RWPE2 (cell line): ENCODE data around the gene KIF3B.
"Not testable (repeated sequence)": the region's sequence is repeated elsewhere in the genome, so short reads cannot be mapped to it uniquely, and the experiment has no call there.

ENCODE experiments used
- ATAC-seq: fragments of 200-7000 bp; cut with Tn5 transposase; 3 replicates; pipeline ENCODE4 v1.9.1; 2021; ENCODE audit warnings: low read depth
- DNase-seq: peaks from one replicate; pipeline ENCODE4 v3.0.0-alpha.2; 2020; ENCODE audit warnings: low spot score
- H3K27ac ChIP-seq: fragments of 450-650 bp; 2 replicates; pipeline ENCODE4 v1.5.1; 2017; ENCODE audit warnings: mild to moderate bottlenecking; ENCODE audit not compliant: poor library complexity, severe bottlenecking
- H3K27me3 ChIP-seq: fragments of 250-450 bp; sonication (Bioruptor Pico); 2 replicates; pipeline ENCODE4 v1.5.1; 2021; ENCODE audit warnings: mild to moderate bottlenecking, moderate library complexity; ENCODE audit not compliant: insufficient read depth, poor library complexity, severe bottlenecking
- H3K36me3 ChIP-seq: fragments of 250-450 bp; sonication (Bioruptor Pico); 2 replicates; pipeline ENCODE4 v1.5.1; 2020; ENCODE audit warnings: low read depth, mild to moderate bottlenecking, moderate library complexity
- H3K4me1 ChIP-seq: fragments of 250-450 bp; sonication (Bioruptor Pico); 2 replicates; pipeline ENCODE4 v1.5.1; 2021; ENCODE audit warnings: mild to moderate bottlenecking, moderate library complexity; ENCODE audit not compliant: insufficient read depth, poor library complexity, severe bottlenecking
- H3K4me3 ChIP-seq: fragments of 250-450 bp; sonication (Bioruptor Pico); 2 replicates; pipeline ENCODE4 v1.5.1; 2021; ENCODE audit warnings: mild to moderate bottlenecking, moderate library complexity; ENCODE audit not compliant: severe bottlenecking
- H3K9me3 ChIP-seq: fragments of 250-450 bp; sonication (Bioruptor Pico); 2 replicates; pipeline ENCODE4 v1.5.1; 2021; ENCODE audit warnings: mild to moderate bottlenecking, moderate library complexity; ENCODE audit not compliant: severe bottlenecking
- TF ChIP-seq, protein P1 (sequence below): fragments of 450-650 bp; IDR thresholded peaks from one replicate; pipeline ENCODE4 v1.5.1; 2017; ENCODE audit warnings: mild to moderate bottlenecking, moderate library complexity; ENCODE audit not compliant: poor library complexity, severe bottlenecking

Gene KIF3B

DNA sequence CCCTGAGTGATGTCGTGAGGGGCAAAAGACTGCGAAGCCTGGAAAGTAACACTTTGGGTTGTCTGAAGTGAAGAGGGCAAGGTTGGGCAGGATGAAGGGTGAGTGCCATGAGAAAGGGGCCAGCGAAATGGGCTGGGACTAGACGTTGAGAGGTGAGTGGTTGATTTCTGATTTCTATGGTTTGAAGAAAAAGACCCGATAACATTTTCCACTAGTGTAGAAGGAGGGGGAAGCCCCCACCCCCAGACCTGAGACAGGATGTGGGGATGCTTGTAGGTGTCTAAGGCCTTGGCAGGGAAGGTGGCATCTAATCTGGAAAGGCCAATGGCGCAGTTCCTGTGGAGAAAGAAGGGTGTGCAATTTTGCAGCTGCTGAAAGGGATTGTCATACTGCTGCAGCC is 25.3 kb upstream of the KIF3B start:
- ATAC-seq (no peak), DNase-seq (no peak)
- TF ChIP-seq, protein P1, sequence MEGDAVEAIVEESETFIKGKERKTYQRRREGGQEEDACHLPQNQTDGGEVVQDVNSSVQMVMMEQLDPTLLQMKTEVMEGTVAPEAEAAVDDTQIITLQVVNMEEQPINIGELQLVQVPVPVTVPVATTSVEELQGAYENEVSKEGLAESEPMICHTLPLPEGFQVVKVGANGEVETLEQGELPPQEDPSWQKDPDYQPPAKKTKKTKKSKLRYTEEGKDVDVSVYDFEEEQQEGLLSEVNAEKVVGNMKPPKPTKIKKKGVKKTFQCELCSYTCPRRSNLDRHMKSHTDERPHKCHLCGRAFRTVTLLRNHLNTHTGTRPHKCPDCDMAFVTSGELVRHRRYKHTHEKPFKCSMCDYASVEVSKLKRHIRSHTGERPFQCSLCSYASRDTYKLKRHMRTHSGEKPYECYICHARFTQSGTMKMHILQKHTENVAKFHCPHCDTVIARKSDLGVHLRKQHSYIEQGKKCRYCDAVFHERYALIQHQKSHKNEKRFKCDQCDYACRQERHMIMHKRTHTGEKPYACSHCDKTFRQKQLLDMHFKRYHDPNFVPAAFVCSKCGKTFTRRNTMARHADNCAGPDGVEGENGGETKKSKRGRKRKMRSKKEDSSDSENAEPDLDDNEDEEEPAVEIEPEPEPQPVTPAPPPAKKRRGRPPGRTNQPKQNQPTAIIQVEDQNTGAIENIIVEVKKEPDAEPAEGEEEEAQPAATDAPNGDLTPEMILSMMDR = no peak
- Histone ChIP-seq H3K9me3 (no peaks in the 10 kb centered on the region), H3K27ac (no peak overlapping the region), H3K4me3 (no peak overlapping the region), H3K27me3 (no peaks in the 10 kb centered on the region), H3K36me3 (no peaks in the 10 kb centered on the region), H3K4me1 (peaks cover 11% of the 10 kb centered on the region)

DNA sequence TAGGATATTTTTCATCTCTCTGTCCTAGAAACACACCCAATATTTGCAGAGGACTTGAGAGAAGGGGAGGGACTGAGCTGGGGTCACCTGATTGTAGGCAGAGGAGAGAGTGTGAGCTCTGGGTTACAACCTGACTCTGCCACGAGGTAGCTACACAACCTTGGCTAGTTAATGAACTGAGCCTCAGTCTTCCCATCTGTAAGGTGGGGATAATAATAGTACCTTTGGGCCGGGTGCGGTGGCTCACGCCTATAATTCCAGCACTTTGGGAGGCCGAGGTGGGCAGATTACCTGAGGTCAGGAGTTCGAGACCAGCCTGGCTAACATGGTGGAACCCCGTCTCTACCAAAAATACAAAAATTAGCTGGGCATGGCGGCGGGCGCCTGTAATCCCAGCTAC is 16.5 kb upstream of the KIF3B start:
- not testable (repeated sequence) for H3K27ac ChIP-seq, H3K4me1 ChIP-seq, H3K4me3 ChIP-seq, DNase-seq, H3K36me3 ChIP-seq, H3K27me3 ChIP-seq, ATAC-seq, H3K9me3 ChIP-seq

DNA sequence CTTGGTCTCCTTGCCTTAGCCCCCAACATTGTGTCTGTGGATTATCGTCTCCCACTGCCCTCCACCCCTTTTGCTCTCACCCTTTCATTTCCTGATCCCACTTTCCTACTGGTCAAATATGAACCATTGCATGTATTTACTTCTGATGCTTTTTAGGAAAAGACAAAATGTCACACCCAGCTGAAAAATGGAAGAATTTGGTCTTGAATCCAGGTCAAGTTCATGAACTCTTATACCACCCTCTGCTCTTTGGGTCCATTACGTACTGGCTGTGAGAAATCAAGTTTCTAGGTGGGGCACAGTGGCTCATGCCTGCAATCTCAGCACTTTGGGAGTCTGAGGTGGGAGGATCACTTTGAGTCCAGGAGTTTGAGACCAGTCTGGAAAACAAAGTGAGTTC is 15.8 kb upstream of the KIF3B start:
- TF ChIP-seq, protein P1 = no peak
- H3K36me3 ChIP-seq = no peaks in the 10 kb centered on the region
- no peaks in the 10 kb centered on the region for H3K9me3 ChIP-seq
- no peaks in the 10 kb centered on the region for H3K27me3 ChIP-seq
- peaks cover 2% of the 10 kb centered on the region for H3K4me1 ChIP-seq
- DNase-seq = no peak
- no peak overlapping the region for H3K4me3 ChIP-seq
- ATAC-seq = no peak
- no peak overlapping the region for H3K27ac ChIP-seq

DNA sequence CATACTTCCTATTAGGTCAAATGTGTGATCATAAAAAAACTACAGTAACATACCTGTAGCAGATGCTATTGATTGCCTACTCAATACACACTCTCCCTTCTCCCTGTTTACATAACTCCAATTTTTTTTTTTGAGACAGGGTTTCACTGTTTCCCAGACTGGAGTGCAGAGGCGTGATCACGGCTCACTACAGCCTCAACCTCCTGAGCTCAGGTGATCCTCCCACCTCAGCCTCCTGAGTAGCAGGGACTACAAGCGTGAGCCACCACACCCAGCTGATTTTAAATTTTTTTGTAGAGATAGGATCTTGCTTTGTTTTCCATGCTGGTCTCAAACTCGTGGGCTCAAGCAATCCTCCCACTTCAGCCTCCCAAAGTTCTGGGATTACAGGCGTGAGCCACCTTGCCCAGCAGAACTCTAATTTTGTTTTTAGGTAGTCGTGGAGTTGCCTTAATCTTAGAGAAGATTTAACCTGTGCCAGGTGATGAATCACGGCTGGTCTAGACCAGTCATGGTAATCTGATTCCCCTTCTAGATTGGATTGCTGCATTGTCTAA is 14.0 kb upstream of the KIF3B start:
- peak; percentile 91 for ATAC-seq
- Histone ChIP-seq H3K4me3 (no peak overlapping the region), H3K27me3 (no peaks in the 10 kb centered on the region), H3K27ac (no peak overlapping the region), H3K9me3 (no peaks in the 10 kb centered on the region), H3K36me3 (no peaks in the 10 kb centered on the region), H3K4me1 (no peaks in the 10 kb centered on the region)
- TF ChIP-seq, protein P1 = no peak
- DNase-seq = no peak

DNA sequence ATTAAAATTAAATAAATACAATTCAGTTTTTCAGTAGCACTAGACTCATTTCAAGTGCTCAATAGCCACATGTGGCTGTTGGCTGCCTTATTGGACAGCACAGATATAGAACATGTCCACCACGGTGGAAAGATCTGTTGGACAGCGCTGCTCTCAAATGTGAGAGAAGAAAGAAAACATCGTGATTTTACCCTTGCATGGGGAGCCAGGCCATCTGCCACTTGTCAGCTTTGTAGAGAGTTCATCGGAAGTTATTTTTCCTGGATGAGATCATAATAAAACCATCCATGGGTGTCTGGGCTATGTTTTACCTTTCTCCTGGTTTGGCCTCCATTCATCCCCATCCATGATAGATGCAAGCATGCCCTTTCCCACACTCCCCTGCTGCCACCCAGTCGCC is 5.8 kb upstream of the KIF3B start:
- DNase-seq (no peak), ATAC-seq (no peak)
- Histone ChIP-seq H3K27ac (no peak overlapping the region), H3K4me3 (no peak overlapping the region), H3K4me1 (no peaks in the 10 kb centered on the region), H3K36me3 (no peaks in the 10 kb centered on the region), H3K9me3 (no peaks in the 10 kb centered on the region), H3K27me3 (no peaks in the 10 kb centered on the region)
- TF ChIP-seq, protein P1 = no peak
